ENCODE measurements around the gene RBM6. TPM values are rescaled to one million over a fixed set of nuclear protein-coding genes. Genes with fewer than 3 reads are reported as not detected.

The RBM6 gene
- total RNA-seq, 1 donor from 2014 or later = 53.9 TPM

- no peaks in the 10 kb centered on the region for H3K9me3 Mint-ChIP-seq (ENCODE audit: unreplicated experiment)
- Histone ChIP-seq H3K4me2 (ENCODE audit: low read length) (no peak overlapping the region), H3K36me3 (ENCODE audit: insufficient read depth, low read length) (peaks cover 7% of the 10 kb centered on the region), H3K9ac (ENCODE audit: low read length) (no peak overlapping the region), H3K9me3 (ENCODE audit: insufficient read depth, low read depth, low read length) (no peaks in the 10 kb centered on the region), H3K27ac (ENCODE audit: low read depth, low read length) (no peak overlapping the region), H3K4me1 (ENCODE audit: insufficient read depth, low read length) (no peaks in the 10 kb centered on the region), H3K27me3 (ENCODE audit: insufficient read depth, low read length) (no peaks in the 10 kb centered on the region), H3K79me2 (ENCODE audit: insufficient read depth, low read length) (no peaks in the 10 kb centered on the region), H2AFZ (ENCODE audit: low read depth, low read length) (no peak overlapping the region), H4K20me1 (ENCODE audit: insufficient read depth, low read length) (peaks cover 13% of the 10 kb centered on the region), H3K4me3 (ENCODE audit: insufficient read depth, low read depth, low read length) (no peak overlapping the region)
- no peak overlapping the region for H3K27ac Mint-ChIP-seq (ENCODE audit: unreplicated experiment)
- TF ChIP-seq EZH2 (IDR thresholded peaks at IDR 0.05; ENCODE audit: insufficient read depth, low read length) (no peak), CTCF (IDR thresholded peaks at IDR 0.05; ENCODE audit: insufficient read depth, low read depth, low read length) (no peak)
- peaks cover 4% of the 10 kb centered on the region for H3K36me3 Mint-ChIP-seq (ENCODE audit: low read depth, unreplicated experiment)
- no peak overlapping the region for H3K4me3 Mint-ChIP-seq (ENCODE audit: unreplicated experiment)
- DNase-seq (ENCODE audit: low read depth) (no peak), FAIRE-seq (no peak)
- H3K27me3 Mint-ChIP-seq (ENCODE audit: low read depth, unreplicated experiment) = no peaks in the 10 kb centered on the region
- peaks cover 15% of the 10 kb centered on the region for H3K4me1 Mint-ChIP-seq (ENCODE audit: low read depth, unreplicated experiment)
Measured at GRCh38 chr3:50044976-50045375, 105.0 kb downstream of the RBM6 start.

- Histone ChIP-seq H2AFZ (ENCODE audit: low read depth, low read length) (no peak overlapping the region), H3K9ac (ENCODE audit: low read length) (no peak overlapping the region), H3K27me3 (ENCODE audit: insufficient read depth, low read length) (no peaks in the 10 kb centered on the region), H3K4me2 (ENCODE audit: low read length) (no peak overlapping the region), H3K79me2 (ENCODE audit: insufficient read depth, low read length) (no peaks in the 10 kb centered on the region), H3K36me3 (ENCODE audit: insufficient read depth, low read length) (peaks cover 7% of the 10 kb centered on the region), H3K9me3 (ENCODE audit: insufficient read depth, low read depth, low read length) (no peaks in the 10 kb centered on the region), H3K4me3 (ENCODE audit: insufficient read depth, low read depth, low read length) (no peak overlapping the region), H4K20me1 (ENCODE audit: insufficient read depth, low read length) (peaks cover 13% of the 10 kb centered on the region), H3K27ac (ENCODE audit: low read depth, low read length) (no peak overlapping the region), H3K4me1 (ENCODE audit: insufficient read depth, low read length) (peaks cover 4% of the 10 kb centered on the region)
- Mint-ChIP-seq H3K9me3 (ENCODE audit: unreplicated experiment) (no peaks in the 10 kb centered on the region), H3K27ac (ENCODE audit: unreplicated experiment) (no peak overlapping the region), H3K4me1 (ENCODE audit: low read depth, unreplicated experiment) (peaks cover 13% of the 10 kb centered on the region), H3K27me3 (ENCODE audit: low read depth, unreplicated experiment) (no peaks in the 10 kb centered on the region), H3K4me3 (ENCODE audit: unreplicated experiment) (no peak overlapping the region), H3K36me3 (ENCODE audit: low read depth, unreplicated experiment) (peaks cover 9% of the 10 kb centered on the region)
- FAIRE-seq (no peak), DNase-seq (ENCODE audit: low read depth) (no peak)
- TF ChIP-seq CTCF (IDR thresholded peaks at IDR 0.05; ENCODE audit: insufficient read depth, low read depth, low read length) = no peak
- no peak for TF ChIP-seq EZH2 (IDR thresholded peaks at IDR 0.05; ENCODE audit: insufficient read depth, low read length)
Measured at GRCh38 chr3:50047426-50047825, 107.5 kb downstream of the RBM6 start.

- Mint-ChIP-seq H3K4me3 (ENCODE audit: unreplicated experiment) (no peak overlapping the region), H3K36me3 (ENCODE audit: low read depth, unreplicated experiment) (peaks cover 12% of the 10 kb centered on the region), H3K27ac (ENCODE audit: unreplicated experiment) (no peak overlapping the region), H3K9me3 (ENCODE audit: unreplicated experiment) (no peaks in the 10 kb centered on the region), H3K4me1 (ENCODE audit: low read depth, unreplicated experiment) (peaks cover 7% of the 10 kb centered on the region), H3K27me3 (ENCODE audit: low read depth, unreplicated experiment) (no peaks in the 10 kb centered on the region)
- Histone ChIP-seq H3K4me2 (ENCODE audit: low read length) (peak overlapping the region; percentile 48), H3K4me1 (ENCODE audit: insufficient read depth, low read length) (peaks cover 4% of the 10 kb centered on the region), H4K20me1 (ENCODE audit: insufficient read depth, low read length) (peaks cover 11% of the 10 kb centered on the region), H3K9ac (ENCODE audit: low read length) (no peak overlapping the region), H3K4me3 (ENCODE audit: insufficient read depth, low read depth, low read length) (no peak overlapping the region), H3K27me3 (ENCODE audit: insufficient read depth, low read length) (no peaks in the 10 kb centered on the region), H3K27ac (ENCODE audit: low read depth, low read length) (peak overlapping the region; percentile 67), H3K79me2 (ENCODE audit: insufficient read depth, low read length) (no peaks in the 10 kb centered on the region), H2AFZ (ENCODE audit: low read depth, low read length) (no peak overlapping the region), H3K36me3 (ENCODE audit: insufficient read depth, low read length) (peaks cover 12% of the 10 kb centered on the region), H3K9me3 (ENCODE audit: insufficient read depth, low read depth, low read length) (no peaks in the 10 kb centered on the region)
- TF ChIP-seq EZH2 (IDR thresholded peaks at IDR 0.05; ENCODE audit: insufficient read depth, low read length) (no peak), CTCF (IDR thresholded peaks at IDR 0.05; ENCODE audit: insufficient read depth, low read depth, low read length) (no peak)
- peak; percentile 86 for DNase-seq (ENCODE audit: low read depth)
- FAIRE-seq = no peak
Measured at GRCh38 chr3:50050361-50050760, 110.4 kb downstream of the RBM6 start.

Data from astrocyte (in vitro differentiated cells and primary cell).